GM12878 (cell line): ENCODE data around the gene IFNA14. TPM values are rescaled to one million over a fixed set of nuclear protein-coding genes. Genes with fewer than 3 reads are reported as not detected.
A peak's percentile ranks its signal among the peaks of the same experiment; 100 is the strongest.
"Not testable (repeated sequence)": the region's sequence is repeated elsewhere in the genome, so short reads cannot be mapped to it uniquely, and the experiment has no call there.

Experiments
- ATAC-seq: fragments of 200-7000 bp; cut with Tn5 transposase; 3 replicates; pipeline ENCODE4 v1.9.1; 2020; ENCODE audit warnings: mild to moderate bottlenecking, moderate library complexity
- BruUV-seq: library from RNA; stranded (reverse); fragments of 400-500 nt; replicated peaks from 2 replicates; lab custom pipeline; 2021; lab: Mats Ljungman, UMichigan
- CTCF ChIA-PET: fragments of 300-600 bp; sonication (Branson Sonifier 250); formaldehyde crosslinking; extraction: SDS; loops from one replicate; lab custom pipeline; 2021; ENCODE audit warnings: inconsistent platforms; lab: Yijun Ruan, JAX
- POLR2A ChIA-PET: fragments of 350-600 bp; formaldehyde crosslinking; extraction: SDS; loops from one replicate; lab custom pipeline; 2021; ENCODE audit warnings: inconsistent platforms; lab: Charles Lee
- RAD21 ChIA-PET: fragments of 300-600 bp; sonication (Branson Sonifier 250); formaldehyde crosslinking; loops from one replicate; lab custom pipeline; 2023; ENCODE audit warnings: antibody characterized with exemption; ENCODE audit not compliant: unreplicated experiment; lab: Charles Lee
- SMC1A ChIA-PET: fragments of 300-600 bp; sonication (Branson Sonifier 250); formaldehyde crosslinking; loops from one replicate; lab custom pipeline; 2023; ENCODE audit not compliant: unreplicated experiment, uncharacterized antibody; lab: Charles Lee
- DNase-seq: peaks from one replicate; pipeline ENCODE4 v3.0.0-alpha.2; 2011; ENCODE audit warnings: low read depth, low spot score
- FAIRE-seq: peaks from 3 replicates; lab custom pipeline; 2011; peaks lifted over from hg19 to GRCh38; lab: Jason Lieb, UNC
- H2AFZ ChIP-seq: 2 replicates; pipeline ENCODE4 v1.6.0; 2011; ENCODE audit warnings: low read depth, low read length, control low read depth; ENCODE audit not compliant: control insufficient read depth
- H3K27ac ChIP-seq: 2 replicates; pipeline ENCODE4 v1.5.1; 2011; ENCODE audit warnings: control low read depth; ENCODE audit not compliant: control insufficient read depth, insufficient read depth
- H3K27me3 ChIP-seq, 2 experiments: replicated peaks in 1 of 2; 2 replicates each; pipeline versions ENCODE4 v1.6.0 to v1.6.1; 2011; ENCODE audit warnings: low read length in 1 of 2; ENCODE audit not compliant: control insufficient read depth in 2 of 2, insufficient read depth in 2 of 2
- H3K36me3 ChIP-seq, 2 experiments: 2 replicates each; pipeline ENCODE4 v1.5.1; 2011; ENCODE audit warnings: low read length in 1 of 2; ENCODE audit not compliant: control insufficient read depth in 2 of 2, insufficient read depth in 2 of 2
- H3K4me1 ChIP-seq: 2 replicates; pipeline ENCODE4 v1.6.1; 2011; ENCODE audit warnings: mild to moderate bottlenecking, low read length, moderate library complexity, mixed read lengths; ENCODE audit not compliant: control insufficient read depth, insufficient read depth
- H3K4me2 ChIP-seq: 2 replicates; pipeline ENCODE4 v1.6.0; 2011; ENCODE audit warnings: control low read depth; ENCODE audit not compliant: control insufficient read depth, insufficient read depth
- H3K4me3 ChIP-seq: fragments of 200-600 bp; sonication (generic); 2 replicates; pipeline ENCODE4 v1.5.1; 2016
- H3K79me2 ChIP-seq: 2 replicates; pipeline ENCODE4 v1.6.0; 2011; ENCODE audit warnings: low read length; ENCODE audit not compliant: control insufficient read depth, insufficient read depth
- H3K9ac ChIP-seq: 2 replicates; pipeline ENCODE4 v1.8.0; 2011; ENCODE audit warnings: low read length, control low read depth, mixed read lengths; ENCODE audit not compliant: control insufficient read depth, insufficient read depth
- H3K9me3 ChIP-seq: replicated peaks from 3 replicates; pipeline ENCODE4 v1.5.1; 2011; ENCODE audit warnings: mild to moderate bottlenecking, low read length; ENCODE audit not compliant: control insufficient read depth, insufficient read depth
- H4K20me1 ChIP-seq: 2 replicates; pipeline ENCODE4 v1.6.0; 2011; ENCODE audit not compliant: control insufficient read depth, insufficient read depth
- CTCF ChIP-seq, 3 experiments: IDR thresholded peaks in 2 of 3; conservative IDR thresholded peaks in 1 of 3; 2 replicates each; pipeline ENCODE4 v1.5.1; 2011; ENCODE audit warnings: low read depth in 3 of 3, low read length in 3 of 3, mild to moderate bottlenecking in 3 of 3, control low read depth in 2 of 3, moderate library complexity in 2 of 3, inconsistent platforms in 1 of 3, mixed read lengths in 1 of 3; ENCODE audit not compliant: control insufficient read depth in 2 of 3, insufficient read depth in 1 of 3; ENCODE audit errors: extremely low read depth in 1 of 3
- RAD21 ChIP-seq: IDR thresholded peaks from 2 replicates; pipeline ENCODE4 v1.6.1; 2011; ENCODE audit warnings: mild to moderate bottlenecking, low read depth, low read length, moderate library complexity; ENCODE audit not compliant: insufficient read depth
- SMC3 ChIP-seq: IDR thresholded peaks from 2 replicates; pipeline ENCODE4 v1.6.1; 2011; ENCODE audit warnings: low read length, improper control_type of control experiment, borderline replicate concordance
- YY1 ChIP-seq: IDR thresholded peaks from 2 replicates; pipeline ENCODE4 v1.6.1; 2011; ENCODE audit warnings: low read depth, mild to moderate bottlenecking, low read length
- WGBS: methylation state at CpG from one replicate; pipeline ENCODE4 v1.1.6; 2016; ENCODE audit warnings: low lambda C conversion rate; ENCODE audit not compliant: insufficient replicate concordance, insufficient coverage; ENCODE audit errors: missing lambda C conversion rate; 5-methylcytosine and 5-hydroxymethylcytosine counted together
- in situ Hi-C: fragments of 300-500 bp; cut with MboI; formaldehyde crosslinking; loops from 9 replicates; pipeline ENCODE4 v1.14.3; 2018; ENCODE audit warnings: mixed read lengths
- intact Hi-C: fragments of 100-400 bp; cut with micrococcal nuclease; formaldehyde crosslinking; loops from one replicate; pipeline ENCODE4 v1.14.2; 2022; ENCODE audit not compliant: unreplicated experiment
- polyA plus RNA-seq, 11 experiments: library from polyadenylated mRNA; depleted of rRNA in 4 of 11; unstranded in 6 of 11; stranded (reverse) in 5 of 11; fragments of >200 nt; fragmentation: Nextera tagmentation in 4 of 11; fragmentation: Illumina TruSeq in 1 of 11; extraction: Ambion mirVana in 4 of 11; extraction: Trizol in 1 of 11; gene quantifications; 1 replicate in 1 of 11; 2 replicates in 10 of 11; pipeline versions ENCODE4 v1.2.1 to v1.2.3, GENCODE V29; 2011 to 2016; ENCODE audit warnings: inconsistent platforms in 2 of 11, missing spikeins in 2 of 11, low read depth in 1 of 11
- total RNA-seq, 4 experiments: library from RNA; depleted of rRNA in 3 of 4; stranded (reverse); fragments of >200 nt in 3 of 4; fragmentation: Illumina TruSeq in 1 of 4; extraction: Trizol in 1 of 4; gene quantifications; 2 replicates each; pipeline versions ENCODE4 v1.2.1 to v1.2.3, GENCODE V29; 2013 to 2021

The IFNA14 gene
- total and polyA plus RNA-seq, 10 of the 15 experiments (the other 5 are each of a cell fraction or from before 2014, with no cell fraction given): not detected

- intact Hi-C loops: loop anchor here (1.0 to 10.0 kb wide), 2 partner anchors 469 to 554 kb away; no protein-coding TSS in a partner anchor
- not testable (repeated sequence) for H3K27me3 ChIP-seq, BruUV-seq, H3K4me3 ChIP-seq, H3K79me2 ChIP-seq, H3K27ac ChIP-seq, H3K4me2 ChIP-seq, H4K20me1 ChIP-seq, H3K36me3 ChIP-seq, H3K4me1 ChIP-seq, H3K9ac ChIP-seq, DNase-seq, H3K9me3 ChIP-seq
- ChIA-PET SMC1A (interaction anchor here (0.6 to 2.2 kb wide), 22 partner anchors 10 to 703 kb away, joined by 3 to 9 read pairs (median 4); no protein-coding TSS in a partner anchor), POLR2A (interaction anchor here (0.7 to 1.2 kb wide), 2 partner anchors 99 to 236 kb away, joined by 3 read pairs; partner anchors contain the start of gene KLHL9), CTCF (interaction anchor here (0.6 to 4.4 kb wide), 40 partner anchors 10 to 567 kb away, joined by 3 to 20 read pairs (median 4); partner anchors contain the start of genes IFNA10 and IFNA8), RAD21 (interaction anchor here (0.7 to 2.3 kb wide), 17 partner anchors 10 to 438 kb away, joined by 3 to 7 read pairs (median 5); no protein-coding TSS in a partner anchor)
- in situ Hi-C loops: loop anchor here (10.0 kb wide), 1 partner anchor 559 kb away; no protein-coding TSS in a partner anchor
- peak overlapping the region; percentile 9; the same call in 1 of the 2 replicates for H2AFZ ChIP-seq
- WGBS: 3% methylated on average over 8 of the region's 8 CpGs
- TF ChIP-seq RAD21: peak; percentile 76
- 0 out of 2 replicates have a peak, but pooled peaks have one; percentile 23 for TF ChIP-seq YY1
- peak; percentile 58 to 73 (median 70) for TF ChIP-seq CTCF (IDR thresholded peaks at IDR 0.05 in 2 of 3, conservative IDR thresholded peaks at IDR 0.05 in 1 of 3; ENCODE audit: control insufficient read depth in 2 of 3, extremely low read depth in 1 of 3, insufficient read depth in 1 of 3, low read depth in 3 of 3, low read length in 3 of 3)
- peak; percentile 48; the same call in 1 of the 2 replicates for TF ChIP-seq SMC3
- ATAC-seq (peak; percentile 93), FAIRE-seq (peak; percentile 75)
Observed at GRCh38 chr9:21235468-21236359, 4.1 kb downstream of the IFNA14 start.
